Right ventricle myocardium inferior (tissue), 1 donor: Measurements from ENCODE around the gene VTCN1. TPM values are rescaled to one million over a fixed set of nuclear protein-coding genes. Genes with fewer than 3 reads are reported as not detected.

Source experiments
- ATAC-seq: fragments of 200-7000 bp; cut with Tn5 transposase; one replicate; pipeline ENCODE4 v1.9.1; 2020; ENCODE audit warnings: mild to moderate bottlenecking, moderate library complexity
- DNase-seq: peaks from one replicate; pipeline ENCODE4 v3.0.0; 2021; ENCODE audit errors: missing footprints
- intact Hi-C: fragments of 100-400 bp; cut with DNase I; formaldehyde crosslinking; loops from one replicate; pipeline ENCODE4 v1.11.0; 2022
- total RNA-seq: library from RNA; stranded (reverse); fragmentation: NEBNext Ultra II Directional; extraction: Animal tissue kit (Norgen Biotek cat#: 25700); gene quantifications from one replicate; pipeline ENCODE4 v1.2.1, GENCODE V29; 2021
- donor health status: DM: no; HTN: yes; CAD: no; lungs with severe emphysema.

VTCN1 gene
- total RNA-seq, 1 donor from 2014 or later = not detected

DNA sequence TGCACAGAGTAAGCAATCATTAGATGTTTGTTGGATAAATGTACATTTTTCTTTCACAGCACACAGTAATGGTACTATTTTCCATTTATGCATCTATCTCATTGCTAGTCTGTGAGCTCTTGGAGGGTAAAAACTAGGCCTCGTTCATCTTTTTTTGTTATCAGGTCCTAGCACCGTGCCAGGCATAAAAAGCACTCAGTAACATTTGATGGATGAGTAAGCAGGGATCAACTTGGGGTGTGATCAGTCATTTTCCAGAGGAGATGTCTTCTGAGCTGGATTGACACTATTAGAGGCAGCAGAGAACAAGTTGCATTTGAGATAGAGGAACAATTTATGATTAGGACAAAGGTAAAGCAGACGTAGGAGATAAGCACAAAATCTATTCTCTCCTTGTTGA, 4.3 kb upstream of the VTCN1 start:
- no peak for ATAC-seq
- no peak for DNase-seq
- intact Hi-C loops = no loop called here

DNA sequence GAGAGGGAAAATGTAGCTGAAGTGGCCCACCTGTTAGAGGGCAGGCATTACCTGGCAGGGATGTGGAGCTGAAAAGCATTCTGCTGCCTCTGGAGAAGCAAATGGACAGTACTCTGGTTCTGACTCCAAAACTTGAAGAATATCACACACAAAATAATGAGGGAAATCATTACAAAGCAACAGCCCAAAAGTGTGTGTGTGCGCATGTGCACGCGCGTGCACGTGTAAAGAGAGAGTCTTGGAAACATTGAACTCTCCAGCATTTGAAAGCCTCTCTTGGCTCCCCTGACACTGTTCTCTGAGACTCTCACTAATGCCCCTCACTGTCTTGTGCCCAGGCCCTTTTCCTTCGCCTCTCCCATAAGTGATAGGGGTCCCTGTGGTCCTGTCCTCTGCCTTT, 2.3 kb upstream of the VTCN1 start:
- no peak for ATAC-seq
- intact Hi-C loops = no loop called here

DNA sequence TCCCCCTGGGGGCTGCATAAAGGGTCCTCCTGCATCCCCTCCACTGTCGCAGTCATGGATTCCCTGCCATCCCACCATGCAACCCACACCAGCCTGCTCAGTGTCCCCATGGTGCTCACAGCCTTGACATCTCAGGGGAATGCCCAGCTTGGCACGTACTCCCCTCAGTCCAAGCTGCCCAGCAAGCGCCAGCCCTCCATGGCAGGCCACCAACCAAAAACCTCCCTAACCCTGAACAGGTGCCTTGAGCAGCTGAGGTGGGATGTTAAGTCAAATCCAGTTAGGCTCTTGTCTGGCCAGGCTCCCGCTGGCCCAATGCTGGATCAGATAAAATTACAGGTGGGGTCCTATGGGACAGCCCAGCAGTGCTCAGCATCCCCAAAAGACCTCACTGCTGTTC, 341 bp downstream of the VTCN1 start:
- intact Hi-C loops = no loop called here
- ATAC-seq (no peak), DNase-seq (no peak)

More for the DNA sequence above, 2.3 kb upstream of the VTCN1 start:
- no peak for DNase-seq

DNA sequence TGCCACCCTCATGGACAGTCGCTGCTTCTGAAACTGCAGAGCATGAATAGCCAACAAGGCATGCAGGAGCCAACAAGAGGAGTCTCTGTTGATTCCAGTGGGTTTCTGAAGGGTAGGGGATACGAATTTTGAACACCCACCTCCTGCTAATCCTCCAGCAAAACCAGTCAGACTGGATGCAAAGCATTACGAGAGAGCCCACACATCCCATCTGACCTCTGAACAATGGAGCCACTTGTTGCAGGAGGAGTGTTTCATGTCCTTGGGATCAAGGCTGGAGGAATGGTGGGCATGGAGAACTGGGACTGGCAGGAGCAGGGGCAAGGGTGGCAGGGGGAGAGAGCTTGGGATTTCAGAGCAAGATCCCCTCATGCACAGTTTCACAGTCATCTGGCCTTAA, 1.6 kb downstream of the VTCN1 start:
- no peak for DNase-seq
- no peak for ATAC-seq

DNA sequence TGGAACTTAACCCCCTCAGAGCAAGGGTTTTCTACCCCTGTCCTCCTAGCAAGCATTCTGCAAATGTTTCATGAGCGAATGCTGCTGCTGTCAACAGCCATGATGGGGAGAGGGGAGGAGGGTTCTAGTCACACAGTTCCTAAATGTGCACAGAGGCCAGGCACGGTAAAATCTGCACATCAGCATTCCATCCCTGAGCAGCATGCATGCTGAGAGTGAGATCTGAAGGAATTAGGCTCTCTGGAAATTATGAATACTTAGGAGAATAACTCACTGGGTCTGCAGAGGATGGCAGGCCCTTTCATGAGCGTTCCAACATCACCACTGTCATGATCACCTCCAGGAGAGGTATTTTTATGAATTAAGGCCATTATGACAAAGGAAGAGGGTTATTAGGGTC, 2.1 kb downstream of the VTCN1 start:
- DNase-seq (no peak), ATAC-seq (no peak)
- intact Hi-C loops = no loop called here

More for the DNA sequence above, 1.6 kb downstream of the VTCN1 start:
- intact Hi-C loops = no loop called here

DNA sequence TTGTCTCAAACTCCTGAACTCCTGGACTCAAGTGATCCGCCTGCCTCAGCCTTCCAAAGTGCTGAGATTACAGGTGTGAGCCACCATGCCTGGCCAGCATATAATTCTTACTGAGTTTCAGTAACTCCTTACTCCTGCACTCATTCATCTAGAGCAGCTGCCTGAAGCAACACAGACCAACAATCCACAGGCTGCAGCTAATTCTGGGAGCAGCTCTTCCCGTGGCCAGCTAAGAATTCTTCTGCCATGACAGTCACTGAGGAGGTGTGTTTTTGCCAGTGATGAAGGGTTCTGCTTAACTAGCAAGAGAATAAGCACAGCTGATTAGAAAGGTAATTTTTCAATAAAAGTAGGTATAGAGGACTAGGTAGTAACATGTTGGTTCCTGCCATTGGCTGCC, 5.4 kb downstream of the VTCN1 start:
- no peak for ATAC-seq
- intact Hi-C loops = no loop called here

DNA sequence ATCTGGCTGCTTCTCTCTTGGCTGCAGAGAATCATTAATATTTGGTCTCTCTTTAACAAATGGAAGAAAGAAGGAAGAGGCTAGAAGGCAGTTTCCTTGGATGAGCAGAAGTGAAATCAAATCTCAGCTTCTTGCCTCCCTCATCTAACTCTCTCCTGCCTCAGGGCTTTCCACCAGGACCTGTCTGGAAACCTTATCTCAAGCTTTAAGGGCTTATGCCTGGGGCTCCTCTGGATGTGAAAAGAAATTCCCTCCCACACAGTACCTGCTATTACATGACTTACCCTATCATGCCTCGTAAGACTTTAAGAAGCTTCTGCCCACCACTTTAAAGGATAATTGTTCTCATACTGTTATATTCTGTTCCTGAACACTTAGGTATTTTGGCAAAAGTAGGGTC, 8.9 kb downstream of the VTCN1 start:
- ATAC-seq = no peak
- intact Hi-C loops = no loop called here

More for the DNA sequence above, 5.4 kb downstream of the VTCN1 start:
- no peak for DNase-seq

DNA sequence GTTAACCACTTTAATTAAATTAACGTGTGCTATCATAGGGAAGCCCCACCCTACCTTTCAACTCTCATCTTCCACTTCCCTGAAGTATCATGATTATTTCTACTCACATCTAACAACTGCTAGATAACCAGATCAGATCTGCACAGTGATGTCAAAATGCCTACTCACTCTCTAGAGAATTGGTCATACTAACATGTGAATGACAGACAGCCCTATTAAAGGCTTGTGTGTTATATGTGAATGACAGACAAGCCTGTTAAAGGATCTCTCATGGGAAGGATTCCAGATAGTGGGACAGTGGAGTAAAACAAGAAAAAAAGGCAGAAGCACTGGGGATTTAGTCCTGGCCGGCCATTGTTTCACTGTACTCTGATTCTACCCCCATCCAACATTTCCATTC, 12.6 kb downstream of the VTCN1 start:
- DNase-seq = no peak
- no peak for ATAC-seq
- intact Hi-C loops = no loop called here

More for the DNA sequence above, 8.9 kb downstream of the VTCN1 start:
- no peak for DNase-seq

DNA sequence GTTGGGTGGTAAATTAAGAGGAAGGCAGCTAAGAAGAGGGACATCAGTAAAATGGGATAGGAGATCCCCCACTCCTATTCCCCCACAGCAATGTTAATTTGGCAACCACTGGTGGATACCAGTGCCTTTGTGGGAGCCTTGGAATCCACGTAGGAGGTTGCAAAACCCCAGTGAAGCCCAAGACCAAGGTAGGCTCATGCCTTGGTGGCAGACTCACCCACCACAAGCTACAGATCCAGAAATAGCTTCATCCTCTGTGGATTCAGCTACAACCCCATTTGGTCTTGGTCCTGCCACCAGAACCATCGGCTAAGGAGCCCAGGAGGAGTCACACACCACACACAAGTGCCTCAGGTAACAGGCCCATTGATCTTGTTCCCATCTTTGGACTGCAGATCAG, 21.0 kb downstream of the VTCN1 start:
- intact Hi-C loops = no loop called here
- DNase-seq = no peak
- ATAC-seq = no peak

DNA sequence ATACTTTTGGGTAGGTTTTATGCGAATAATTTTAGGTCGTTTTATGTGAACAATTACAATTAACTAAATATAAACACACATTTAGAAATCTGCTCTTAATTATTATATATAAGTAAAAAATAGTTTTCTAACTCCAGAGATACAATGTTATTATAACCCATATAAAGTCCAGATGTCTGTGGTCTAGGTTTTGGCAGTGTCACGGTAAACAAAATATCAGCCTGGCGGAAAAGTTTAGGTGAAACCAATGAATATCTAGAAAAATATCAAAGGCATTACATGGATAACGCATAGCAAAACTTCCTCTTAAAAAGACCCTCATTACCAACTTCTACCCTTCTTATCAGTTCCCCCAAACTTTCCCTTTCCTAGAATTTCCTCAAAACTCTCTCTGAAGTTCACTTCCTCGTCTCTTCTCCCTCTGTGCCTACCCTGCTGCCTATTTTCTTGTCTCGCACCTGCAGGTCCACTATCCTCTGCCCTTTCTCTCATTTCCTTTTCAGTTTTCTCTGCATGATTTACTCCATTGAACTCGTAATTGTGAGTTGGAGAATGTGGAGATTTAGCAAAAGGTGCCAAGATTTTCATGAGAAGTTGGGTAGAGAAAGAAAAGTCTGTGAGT, 21.8 kb downstream of the VTCN1 start:
- intact Hi-C loops = no loop called here
- no peak for DNase-seq
- ATAC-seq = no peak

DNA sequence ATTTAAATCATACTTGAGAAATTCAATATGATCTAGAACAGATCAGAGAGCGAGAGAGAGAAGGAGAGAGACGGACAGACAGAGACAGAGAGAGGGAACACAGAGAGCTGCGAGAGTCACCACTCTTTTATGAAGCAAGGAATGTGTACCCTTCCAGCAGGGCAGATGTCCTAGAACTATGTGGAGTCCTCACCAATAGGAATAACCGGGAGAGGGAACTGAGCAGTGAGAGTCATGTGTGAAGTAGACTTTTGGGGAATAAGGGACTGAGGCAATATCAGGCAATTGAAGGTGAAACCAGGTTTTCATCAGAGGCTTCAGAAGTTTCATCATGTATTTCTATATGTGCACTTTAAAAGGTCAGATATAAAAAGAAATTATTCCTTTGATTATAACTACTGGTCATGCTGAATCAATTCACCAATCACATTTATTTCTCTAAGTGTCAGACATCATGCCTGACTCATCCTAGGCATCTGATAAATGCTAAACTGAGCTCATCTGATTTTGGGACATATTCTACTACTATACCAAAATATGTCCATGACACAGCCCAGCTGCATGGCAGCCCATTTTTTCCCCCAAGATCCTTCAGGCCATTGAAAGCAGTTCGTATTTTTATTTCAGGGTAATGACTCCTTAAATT, 22.4 kb downstream of the VTCN1 start:
- no peak for ATAC-seq
- intact Hi-C loops = no loop called here
- no peak for DNase-seq

DNA sequence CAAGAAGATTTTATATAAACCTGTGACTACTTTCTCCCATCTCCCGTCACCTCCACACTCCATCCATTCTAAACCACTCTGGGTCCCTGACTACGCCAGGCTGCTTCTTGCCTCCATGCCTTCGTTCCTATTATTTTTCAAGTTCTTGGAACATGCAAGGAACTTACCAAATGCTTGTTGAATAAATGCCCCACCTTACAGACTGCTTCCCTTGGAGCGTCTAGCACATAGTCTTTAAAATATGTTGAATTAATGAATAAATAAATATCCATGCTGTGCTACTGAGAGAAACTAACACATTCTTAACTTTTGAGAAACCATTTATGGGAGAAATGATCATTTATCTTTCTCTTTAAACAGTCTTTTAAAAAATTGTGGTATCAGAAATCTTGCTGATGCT, 27.6 kb downstream of the VTCN1 start:
- intact Hi-C loops = no loop called here
- DNase-seq = no peak
- ATAC-seq = no peak

DNA sequence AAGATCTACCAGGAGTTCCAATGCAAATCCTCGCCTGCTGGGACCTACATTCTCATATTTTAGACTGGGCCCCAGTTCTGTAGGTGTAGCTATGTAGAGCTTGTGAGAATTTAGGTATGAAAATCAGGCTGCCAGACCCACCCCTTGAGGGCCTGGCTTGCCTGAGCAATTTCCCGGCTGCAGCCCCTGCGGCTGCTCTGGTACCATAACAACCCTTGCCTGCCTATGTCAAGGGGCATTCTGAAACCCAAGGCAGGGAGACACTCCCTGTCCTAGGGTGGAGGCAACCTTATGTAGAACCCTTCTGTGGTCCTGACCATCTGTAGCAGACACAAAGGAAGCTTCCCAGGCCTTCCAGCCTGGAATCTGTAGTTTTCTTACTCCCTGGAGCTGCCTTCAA, 28.4 kb downstream of the VTCN1 start:
- DNase-seq (no peak), ATAC-seq (no peak)
- intact Hi-C loops = no loop called here

DNA sequence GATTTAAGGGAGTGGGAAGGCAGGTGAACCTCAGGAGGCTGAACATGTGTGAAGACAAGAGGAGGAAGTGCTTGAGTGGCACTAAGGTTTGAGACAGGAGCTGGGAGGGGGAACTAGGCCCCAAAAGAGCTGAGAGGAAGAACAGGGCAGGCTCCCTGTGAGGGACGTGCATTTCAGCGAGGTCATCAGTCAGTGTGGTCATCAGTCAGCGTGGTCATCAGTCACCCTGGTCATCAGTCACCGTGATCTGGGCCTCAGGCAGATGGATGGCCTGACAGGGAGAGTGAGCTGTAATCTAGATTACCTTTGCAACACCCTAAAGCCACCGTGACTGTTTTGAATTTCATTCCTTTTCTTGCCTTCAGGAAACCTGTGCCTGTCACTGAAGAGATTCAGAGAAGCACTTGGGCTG, 29.1 kb downstream of the VTCN1 start:
- ATAC-seq (no peak), DNase-seq (no peak)
- intact Hi-C loops = no loop called here

DNA sequence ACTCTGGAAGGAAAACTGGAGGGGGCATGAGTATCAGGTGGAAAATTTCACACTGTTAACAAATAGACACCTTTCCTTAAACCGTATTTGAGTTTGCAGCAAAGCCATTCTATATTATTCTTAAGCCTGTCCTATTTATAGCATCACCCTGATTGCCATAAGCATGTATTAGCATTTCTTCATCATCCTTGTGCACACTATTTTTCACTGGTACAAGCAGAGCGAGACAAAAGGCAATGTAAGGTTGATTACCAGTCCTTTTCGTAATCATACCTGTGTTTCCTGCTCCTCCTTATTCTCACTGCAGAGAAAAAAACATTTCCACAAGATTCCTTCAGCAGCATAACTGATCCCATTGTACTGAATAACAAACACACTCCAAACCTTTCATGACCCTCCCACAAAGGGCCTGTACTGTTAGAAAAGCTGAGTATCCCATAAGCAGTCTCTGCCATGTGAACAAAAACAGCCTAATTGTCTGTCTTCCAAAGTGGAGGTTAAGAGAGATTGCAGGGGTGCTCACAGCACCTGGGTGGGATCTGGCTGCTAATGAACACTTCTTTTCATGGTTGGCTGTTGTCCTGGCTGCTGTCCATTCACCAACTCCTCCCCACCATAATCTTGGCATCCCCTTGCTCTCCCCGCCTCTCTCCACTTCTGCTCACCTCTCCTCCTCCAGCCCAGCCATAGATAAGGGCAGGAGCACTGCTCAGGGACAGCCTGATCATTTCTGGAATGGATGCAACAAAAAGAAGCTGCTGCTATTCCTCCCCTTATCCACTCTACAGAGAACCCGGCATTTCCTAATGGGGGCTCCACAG, 30.4 kb downstream of the VTCN1 start:
- ATAC-seq (no peak), DNase-seq (no peak)
- intact Hi-C loops = no loop called here

DNA sequence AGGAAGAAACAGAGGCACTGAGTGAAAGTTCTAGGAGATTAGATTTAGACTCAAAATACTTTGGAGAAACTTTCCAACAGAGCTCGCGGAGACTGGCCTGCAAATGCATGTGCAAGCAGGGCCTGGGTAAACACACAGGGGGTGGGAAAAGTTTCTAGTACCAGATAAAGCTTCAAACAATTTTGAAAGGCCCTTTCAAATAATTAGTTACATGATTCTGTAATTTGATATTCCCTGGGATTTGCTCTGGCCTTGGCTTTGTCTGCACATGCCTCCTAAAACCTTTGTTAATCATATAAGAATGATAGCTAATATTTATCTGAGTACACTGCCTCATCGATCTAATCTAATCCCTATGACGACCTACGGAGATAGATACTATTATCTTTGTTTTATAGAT, 31.3 kb downstream of the VTCN1 start:
- intact Hi-C loops = no loop called here
- ATAC-seq (no peak), DNase-seq (no peak)

DNA sequence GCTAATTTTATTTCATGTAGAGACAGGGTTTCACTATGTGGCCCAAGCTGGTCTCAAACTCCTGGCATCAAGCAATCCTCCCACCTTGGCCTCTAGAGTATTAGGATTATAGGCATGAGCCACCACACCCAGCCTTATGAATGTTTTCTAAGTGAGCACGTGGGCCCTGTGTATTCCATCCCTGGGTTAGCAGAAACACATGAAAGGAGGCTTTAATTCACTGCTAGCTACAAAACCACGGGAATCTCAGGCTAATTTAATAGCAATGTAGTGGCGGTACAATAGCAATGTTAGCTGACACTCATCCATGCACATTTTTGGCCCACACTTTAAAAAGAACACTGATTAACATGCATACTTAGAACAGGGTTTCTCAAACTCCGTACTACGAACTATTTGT, 32.0 kb downstream of the VTCN1 start:
- no peak for DNase-seq
- ATAC-seq = no peak
- intact Hi-C loops = no loop called here

DNA sequence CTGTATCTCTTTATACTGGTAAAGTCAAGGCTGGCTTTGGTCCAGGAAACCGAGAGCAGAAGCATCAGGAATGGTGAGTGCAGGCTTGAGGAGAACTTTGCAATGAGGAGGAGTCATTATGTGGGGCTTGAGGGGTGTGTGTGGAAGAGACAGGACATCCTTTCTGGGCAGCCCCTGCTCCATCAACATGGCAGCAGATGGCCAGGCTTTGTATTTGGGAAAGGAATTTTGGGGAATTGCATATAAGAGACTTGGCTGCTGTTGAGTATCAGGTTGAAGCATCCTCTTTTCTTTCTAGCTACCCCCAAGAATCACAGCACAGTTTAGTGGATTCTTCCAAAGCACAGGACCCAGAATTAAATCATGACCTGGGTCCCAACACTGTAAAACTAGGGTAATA, 33.4 kb downstream of the VTCN1 start:
- DNase-seq = no peak
- ATAC-seq = no peak
- intact Hi-C loops = no loop called here

DNA sequence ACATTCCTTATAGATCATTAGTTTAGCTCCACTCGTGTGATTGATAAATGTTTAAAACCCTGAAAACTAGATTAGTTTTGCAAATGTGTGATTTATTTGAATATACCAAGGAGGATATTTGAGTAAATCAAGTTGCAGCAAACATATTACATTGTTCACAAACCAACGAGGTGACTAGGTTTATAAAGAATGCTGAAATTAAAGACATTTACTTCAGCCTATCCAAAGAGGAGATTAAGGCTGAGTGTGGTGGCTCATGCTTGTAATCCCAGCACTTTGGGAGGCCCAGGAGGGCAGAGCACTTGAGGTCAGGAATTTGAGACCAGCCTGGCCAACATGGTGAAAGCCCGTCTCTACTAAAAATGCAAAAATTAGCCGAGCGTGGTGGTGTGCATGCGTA, 34.1 kb downstream of the VTCN1 start:
- ATAC-seq = no peak
- DNase-seq = no peak
- intact Hi-C loops = no loop called here

DNA sequence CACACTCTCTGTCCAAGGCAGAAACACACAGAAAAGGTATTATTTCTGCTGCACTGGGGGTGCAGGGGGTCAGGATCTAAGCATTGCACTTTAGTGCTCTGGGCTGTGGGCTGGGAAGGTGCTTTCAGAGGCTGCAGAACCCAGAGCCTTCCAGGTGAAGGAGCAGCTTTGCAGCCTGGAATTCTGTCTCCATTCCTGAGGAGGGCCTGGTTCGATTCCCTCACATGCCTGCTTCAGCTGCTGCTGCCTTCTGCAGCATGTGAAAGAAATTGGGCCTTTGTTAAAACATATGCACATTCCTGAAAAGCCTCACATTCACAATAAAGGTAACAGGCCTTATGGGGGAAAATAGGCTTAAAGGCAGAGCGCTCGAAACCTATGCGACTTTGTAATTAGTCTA, 35.9 kb downstream of the VTCN1 start:
- intact Hi-C loops = no loop called here
- ATAC-seq (no peak), DNase-seq (no peak)
